ENCODE data around the gene OR2B2. TPM values are rescaled to one million over a fixed set of nuclear protein-coding genes. Genes with fewer than 3 reads are reported as not detected.

Gene OR2B2
- total and polyA plus RNA-seq, 2 of the 4 experiments (the other 2 are of a cell fraction): not detected

- intact Hi-C loops (cut with micrococcal nuclease) (loop anchor here (1.0 to 10.0 kb wide), 4 partner anchors 598 to 1859 kb away; a partner anchor contains a TSS), in situ Hi-C loops (cut with MboI; ENCODE audit: low sequenced_read_pairs) (loop anchor here (5.0 to 10.0 kb wide), 3 partner anchors 85 to 745 kb away; partner anchors contain the start of gene ZNF184), dilution Hi-C loops (cut with HindIII; ENCODE audit: low sequenced_read_pairs, unreplicated experiment) (loop anchor here (25.0 kb wide), 1 partner anchor 755 kb away; a partner anchor contains a TSS)
- BruUV-seq (replicated peaks): TSS peak; percentile 98
- Histone ChIP-seq H4K5ac (ENCODE audit: low read depth, low read length) (no peak overlapping the region), H3K4ac (ENCODE audit: low read depth, low read length) (peak overlapping the region; percentile 39; the same call in 1 of the 2 replicates), H2BK20ac (ENCODE audit: low read depth, low read length) (no peak overlapping the region), H3K23ac (ENCODE audit: low read depth, low read length) (peak overlapping the region; percentile 60), H3K36me3 (ENCODE audit: control insufficient read depth, insufficient read depth, low read length) (no peaks in the 10 kb centered on the region), H4K20me1 (ENCODE audit: insufficient read depth, low read length) (no peaks in the 10 kb centered on the region), H3K4me2 (ENCODE audit: low read depth, low read length) (peak overlapping the region; percentile 38), H3K4me1 (ENCODE audit: control insufficient read depth, insufficient read depth, low read length) (peaks cover 5% of the 10 kb centered on the region), H3K4me3 (ENCODE audit: insufficient read depth, low read depth, low read length) (peak overlapping the region; percentile 46), H2BK15ac (ENCODE audit: low read depth, low read length) (no peak overlapping the region), H4K8ac (ENCODE audit: low read depth in 2 of 2, low read length in 2 of 2) (peak overlapping the region in 1 of 2 experiments; percentile 35; a peak in 2 of 4 replicates), H3K9ac (ENCODE audit: low read depth, low read length) (peak overlapping the region; percentile 57), H3K56ac (ENCODE audit: extremely low read depth, insufficient read depth, low read length) (peak overlapping the region; percentile 62; the same call in 1 of the 2 replicates), H3K18ac (ENCODE audit: low read depth, low read length) (no peak overlapping the region), H3K9me3 (ENCODE audit: control insufficient read depth, insufficient read depth, low read length) (no peaks in the 10 kb centered on the region), H3K14ac (replicated peaks; ENCODE audit: low read depth, low read length) (peak overlapping the region; percentile 21; the same call in 1 of the 2 replicates), H4K91ac (ENCODE audit: insufficient read depth, low read depth, low read length) (no peak overlapping the region; the same call in 1 of the 2 replicates), H3K9me1 (ENCODE audit: insufficient read depth, low read length) (0 out of 2 replicates have a peak, but pooled peaks cover 3% of the 10 kb centered on the region), H3K27me3 (ENCODE audit: control insufficient read depth, insufficient read depth, low read length) (no peaks in the 10 kb centered on the region), H2AK5ac (ENCODE audit: low read depth, low read length) (no peak overlapping the region), H3K79me1 (ENCODE audit: low read depth in 1 of 2, low read length in 2 of 2) (peaks cover 0 to 6% of the 10 kb centered on the region in 2 experiments; a peak in 1 of 4 replicates), H3K27ac (ENCODE audit: insufficient read depth, low read length) (peak overlapping the region; percentile 32), H2BK120ac (ENCODE audit: low read depth, low read length) (no peak overlapping the region), H2AFZ (replicated peaks; ENCODE audit: low read length, poor library complexity) (peak overlapping the region; percentile 79), H2BK5ac (ENCODE audit: low read depth, low read length, poor library complexity, severe bottlenecking) (peak overlapping the region; percentile 56), H2AK9ac (replicated peaks; ENCODE audit: low read depth, low read length, poor library complexity) (peak overlapping the region; percentile 57)
- WGBS, 2 experiments (ENCODE audit: extremely low coverage in 2 of 2, insufficient read length in 1 of 2): 0% methylated on average over 11 of the region's 26 CpGs; no CpG with 5 or more reads in 1 of the 2 experiments
- POLR2A ChIA-PET (ENCODE audit: unreplicated experiment): interaction anchor here (0.7 to 2.9 kb wide), 19 partner anchors 18 to 1867 kb away, joined by 3 to 19 read pairs (median 5); a partner anchor contains a TSS
- ATAC-seq (ENCODE audit: low read depth): no peak
- CTCF ChIA-PET: interaction anchor here (0.6 to 1.1 kb wide), 4 partner anchors 21 to 765 kb away, joined by 3 read pairs; a partner anchor contains a TSS
- DNase-seq: peak; percentile 27
- no peak for TF ChIP-seq USF2 (IDR thresholded peaks at IDR 0.05; ENCODE audit: low read depth, low read length)
Measured at GRCh38 chr6:27892649-27893058, 19.5 kb downstream of the OR2B2 start.

All from IMR-90 (cell line).